Measurements from ENCODE around the gene S100A8. TPM values are rescaled to one million over a fixed set of nuclear protein-coding genes. Genes with fewer than 3 reads are reported as not detected.

S100A8 gene
- total RNA-seq, 3 donors from 2014 or later (not counting 1 experiment from before 2014, with no cell fraction given): 1.8 to 220 (median 75.8) TPM

DNA sequence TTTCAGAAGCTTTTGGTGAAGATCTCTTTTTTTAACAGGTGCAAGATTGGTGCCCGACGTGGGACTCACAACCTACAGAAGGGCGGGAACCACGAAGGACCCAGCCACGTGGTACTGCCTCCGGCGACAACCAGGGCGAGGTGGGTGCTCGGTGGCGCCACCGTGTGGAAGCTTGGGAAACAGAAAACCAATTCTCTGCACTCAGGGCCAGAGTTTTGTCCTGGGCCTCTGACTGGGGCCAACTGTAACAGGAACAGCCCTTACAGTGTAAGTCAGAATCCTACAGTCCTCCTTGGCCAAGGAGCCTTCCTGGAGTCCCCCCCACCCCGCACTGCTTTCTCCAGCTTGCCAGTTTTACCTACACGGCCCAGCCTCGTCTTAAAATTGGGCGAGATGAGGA, 13.9 kb upstream of the S100A8 start:
- no peaks in the 10 kb centered on the region for H3K27me3 ChIP-seq (ENCODE audit: control insufficient read depth, insufficient read depth, low read length)
- H3K36me3 ChIP-seq (ENCODE audit: control insufficient read depth, insufficient read depth, low read length): no peaks in the 10 kb centered on the region
- TF ChIP-seq CTCF (IDR thresholded peaks at IDR 0.05): peak; percentile 39
- 30% methylated on average over 15 of the region's 15 CpGs for WGBS (ENCODE audit: insufficient coverage)
- no peaks in the 10 kb centered on the region for H3K9me3 ChIP-seq (ENCODE audit: control insufficient read depth, insufficient read depth, low read length)
- DNase-seq (peak; percentile 24 to 67), ATAC-seq (peak; percentile 55 to 78 (median 76))
- intact Hi-C loops (cut with micrococcal nuclease): loop anchor here (2.0 kb wide), 1 partner anchor 52 kb away; no protein-coding TSS in a partner anchor
- no peaks in the 10 kb centered on the region for H3K4me1 Mint-ChIP-seq
- H3K9me3 Mint-ChIP-seq: no peaks in the 10 kb centered on the region
- H3K36me3 Mint-ChIP-seq: no peaks in the 10 kb centered on the region
- peaks cover 11 to 18% of the 10 kb centered on the region in 2 donors for H3K27me3 Mint-ChIP-seq (ENCODE audit: low read depth in 2 of 2)
- no peak overlapping the region for H3K27ac ChIP-seq (ENCODE audit: low read length)
- no peak overlapping the region for H3K4me3 Mint-ChIP-seq
- H3K4me3 ChIP-seq (ENCODE audit: low read length): no peak overlapping the region
- peaks cover 2% of the 10 kb centered on the region for H3K4me1 ChIP-seq (ENCODE audit: control insufficient read depth, insufficient read depth, low read length)
- H3K27ac Mint-ChIP-seq: no peak overlapping the region

DNA sequence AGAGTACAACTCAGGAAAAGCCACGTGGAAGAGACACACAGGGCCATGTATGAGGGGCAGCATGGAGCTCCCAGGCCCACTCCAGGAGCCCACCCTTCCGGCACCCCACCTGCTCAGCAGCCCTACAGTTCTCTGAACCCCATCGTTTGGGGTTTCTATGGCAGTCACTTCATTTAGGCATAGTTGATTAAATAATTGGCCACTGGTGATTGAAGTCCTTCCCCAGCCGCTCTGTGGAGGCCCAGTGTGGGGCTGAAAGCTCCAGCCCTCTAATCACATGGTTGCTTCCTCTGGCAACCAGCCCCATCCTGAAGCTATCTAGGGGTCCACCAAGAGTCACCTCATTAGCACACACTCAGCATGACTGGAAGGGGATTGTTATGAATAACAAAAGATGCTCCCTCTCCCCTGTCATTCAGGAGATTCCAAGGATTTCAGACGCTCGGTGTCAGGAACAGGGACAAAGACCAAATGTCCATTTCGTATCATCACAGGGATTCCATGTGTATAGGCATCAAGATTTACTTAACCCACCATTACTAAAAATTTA, 13.3 kb upstream of the S100A8 start:
- Histone ChIP-seq H3K9me3 (ENCODE audit: control insufficient read depth, insufficient read depth, low read length) (no peaks in the 10 kb centered on the region), H3K36me3 (ENCODE audit: control insufficient read depth, insufficient read depth, low read length) (no peaks in the 10 kb centered on the region), H3K27me3 (ENCODE audit: control insufficient read depth, insufficient read depth, low read length) (no peaks in the 10 kb centered on the region), H3K4me1 (ENCODE audit: control insufficient read depth, insufficient read depth, low read length) (peaks cover 2% of the 10 kb centered on the region), H3K4me3 (ENCODE audit: low read length) (no peak overlapping the region), H3K27ac (ENCODE audit: low read length) (no peak overlapping the region)
- no peak for DNase-seq
- no peaks in the 10 kb centered on the region for H3K36me3 Mint-ChIP-seq
- no peak overlapping the region for H3K27ac Mint-ChIP-seq
- no peaks in the 10 kb centered on the region for H3K4me1 Mint-ChIP-seq
- WGBS (ENCODE audit: insufficient coverage): 87% methylated on average over 7 of the region's 7 CpGs
- ATAC-seq: no peak
- no peaks in the 10 kb centered on the region for H3K9me3 Mint-ChIP-seq
- H3K4me3 Mint-ChIP-seq: no peak overlapping the region
- TF ChIP-seq CTCF (IDR thresholded peaks at IDR 0.05): no peak
- H3K27me3 Mint-ChIP-seq (ENCODE audit: low read depth in 2 of 2): peaks cover 7 to 14% of the 10 kb centered on the region in 2 donors
- intact Hi-C loops (cut with micrococcal nuclease): loop anchor here (2.0 kb wide), 1 partner anchor 51 kb away; no protein-coding TSS in a partner anchor

DNA sequence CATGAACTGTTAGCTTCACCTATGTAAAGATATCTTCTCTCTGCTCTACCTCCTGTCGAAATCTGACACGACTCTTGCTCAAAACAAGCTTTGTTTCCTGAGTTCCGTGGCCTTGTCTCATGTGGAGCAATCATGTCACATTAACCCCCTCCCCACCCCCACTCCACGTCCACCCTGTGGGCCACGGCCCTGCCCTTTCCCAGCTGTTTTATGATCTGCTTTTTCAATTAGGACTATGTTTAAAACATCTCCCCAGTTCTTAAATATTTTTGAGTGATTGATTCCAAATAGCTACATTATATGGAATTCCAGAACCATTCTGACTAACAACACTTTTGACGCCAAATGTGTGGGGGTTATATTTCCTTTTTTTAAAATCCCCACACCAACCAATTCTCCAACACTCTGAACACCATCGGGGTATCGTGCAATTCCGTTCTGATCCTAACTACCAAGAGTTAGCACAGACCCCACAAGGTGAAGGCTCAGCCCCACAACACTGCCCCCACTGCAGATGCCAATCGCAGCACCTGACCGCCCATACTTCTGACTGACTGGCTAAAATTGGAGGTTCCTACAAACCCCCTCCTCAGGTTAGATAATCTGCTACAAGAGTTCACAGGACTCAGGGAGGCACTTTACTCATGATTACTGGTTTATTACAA, 12.7 kb upstream of the S100A8 start:
- Mint-ChIP-seq H3K27ac (no peak overlapping the region), H3K27me3 (ENCODE audit: low read depth in 2 of 2) (peaks cover 4 to 20% of the 10 kb centered on the region in 2 donors), H3K4me1 (no peaks in the 10 kb centered on the region), H3K4me3 (no peak overlapping the region), H3K9me3 (no peaks in the 10 kb centered on the region), H3K36me3 (no peaks in the 10 kb centered on the region)
- Histone ChIP-seq H3K27ac (ENCODE audit: low read length) (no peak overlapping the region), H3K27me3 (ENCODE audit: control insufficient read depth, insufficient read depth, low read length) (no peaks in the 10 kb centered on the region), H3K36me3 (ENCODE audit: control insufficient read depth, insufficient read depth, low read length) (no peaks in the 10 kb centered on the region), H3K9me3 (ENCODE audit: control insufficient read depth, insufficient read depth, low read length) (no peaks in the 10 kb centered on the region), H3K4me1 (ENCODE audit: control insufficient read depth, insufficient read depth, low read length) (peaks cover 2% of the 10 kb centered on the region), H3K4me3 (ENCODE audit: low read length) (no peak overlapping the region)
- DNase-seq (no peak), ATAC-seq (no peak)
- WGBS (ENCODE audit: insufficient coverage): 90% methylated on average over 10 of the region's 11 CpGs
- intact Hi-C loops (cut with micrococcal nuclease): loop anchor here (2.0 kb wide), 1 partner anchor 51 kb away; no protein-coding TSS in a partner anchor
- TF ChIP-seq CTCF (IDR thresholded peaks at IDR 0.05): no peak
